ENCODE data around the gene SHH.

The SHH gene

DNA sequence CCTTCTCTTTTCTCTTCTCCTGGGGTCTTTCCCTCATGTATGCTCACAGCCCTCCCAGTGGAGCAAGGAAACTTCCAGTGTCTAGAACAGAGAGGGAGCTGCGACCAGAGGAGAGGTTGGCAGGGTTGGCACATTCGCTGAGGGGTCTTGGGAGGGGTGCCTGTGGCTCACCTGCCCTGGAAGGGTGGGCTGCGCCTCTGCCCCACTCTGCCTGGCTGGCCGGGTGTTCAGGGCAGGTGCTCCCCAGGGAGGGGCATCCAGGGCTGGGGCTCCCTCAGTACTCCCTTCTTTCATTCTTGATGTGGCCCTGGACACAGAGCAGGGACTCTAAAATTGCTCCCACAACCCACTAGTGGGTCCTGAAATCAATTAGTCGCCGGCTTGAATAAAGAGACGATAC is 16.9 kb downstream of the SHH start:
- Histone ChIP-seq H3K36me3 (ENCODE audit: control insufficient read depth, insufficient read depth, low read length, severe bottlenecking) (no peaks in the 10 kb centered on the region), H3K9me3 (ENCODE audit: control insufficient read depth, low read length) (no peaks in the 10 kb centered on the region), H3K27me3 (replicated peaks; ENCODE audit: control insufficient read depth, insufficient read depth, low read length) (peaks cover 44% of the 10 kb centered on the region), H3K4me3 (ENCODE audit: low read length) (no peak overlapping the region), H3K4me1 (ENCODE audit: control insufficient read depth, insufficient read depth, low read length) (peaks cover 5% of the 10 kb centered on the region), H3K9ac (ENCODE audit: low read length) (no peak overlapping the region)
- no peak for DNase-seq (ENCODE audit: low read depth)

DNA sequence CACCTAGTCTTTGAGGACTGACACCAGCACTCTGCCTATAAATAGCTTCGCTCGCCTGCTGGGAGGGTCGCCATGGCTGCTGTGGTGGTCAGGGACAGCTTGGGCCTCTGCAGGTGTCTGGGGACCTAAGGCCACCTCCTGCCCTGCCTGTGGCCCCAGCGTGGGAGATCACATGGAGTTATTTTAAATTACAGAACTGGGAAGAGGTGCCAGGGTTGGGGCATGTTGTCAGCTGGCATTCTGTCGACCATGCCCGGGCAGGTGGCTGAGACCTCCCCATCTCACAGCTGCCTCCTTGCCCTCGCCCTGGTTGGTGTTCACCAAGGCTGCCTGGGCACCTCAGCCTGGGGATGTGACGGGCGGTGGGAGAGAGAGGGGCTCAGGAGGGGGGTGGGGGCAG is 18.1 kb downstream of the SHH start:
- Histone ChIP-seq H3K9ac (ENCODE audit: low read length) (no peak overlapping the region), H3K4me3 (ENCODE audit: low read length) (no peak overlapping the region), H3K9me3 (ENCODE audit: control insufficient read depth, low read length) (no peaks in the 10 kb centered on the region), H3K4me1 (ENCODE audit: control insufficient read depth, insufficient read depth, low read length) (no peaks in the 10 kb centered on the region), H3K27me3 (replicated peaks; ENCODE audit: control insufficient read depth, insufficient read depth, low read length) (peaks cover 33% of the 10 kb centered on the region), H3K36me3 (ENCODE audit: control insufficient read depth, insufficient read depth, low read length, severe bottlenecking) (no peaks in the 10 kb centered on the region)
- DNase-seq (ENCODE audit: low read depth): no peak

- Histone ChIP-seq H3K9me3 (ENCODE audit: control insufficient read depth, low read length) (no peaks in the 10 kb centered on the region), H3K4me3 (ENCODE audit: low read length) (no peak overlapping the region), H3K4me1 (ENCODE audit: control insufficient read depth, insufficient read depth, low read length) (no peaks in the 10 kb centered on the region), H3K36me3 (ENCODE audit: control insufficient read depth, insufficient read depth, low read length, severe bottlenecking) (no peaks in the 10 kb centered on the region), H3K27me3 (replicated peaks; ENCODE audit: control insufficient read depth, insufficient read depth, low read length) (peaks cover 30% of the 10 kb centered on the region), H3K9ac (ENCODE audit: low read length) (no peak overlapping the region)
- DNase-seq (ENCODE audit: low read depth): no peak
These were observed 18.5 kb downstream of the SHH start for GRCh38 chr7:155793720-155794119.

GRCh38 chr7:155792999-155793560 is 19.2 kb downstream of the SHH start:
- H3K9me3 ChIP-seq (ENCODE audit: control insufficient read depth, low read length): no peaks in the 10 kb centered on the region
- no peak overlapping the region for H3K9ac ChIP-seq (ENCODE audit: low read length)
- no peak overlapping the region for H3K4me3 ChIP-seq (ENCODE audit: low read length)
- H3K27me3 ChIP-seq (replicated peaks; ENCODE audit: control insufficient read depth, insufficient read depth, low read length): peaks cover 29% of the 10 kb centered on the region
- H3K36me3 ChIP-seq (ENCODE audit: control insufficient read depth, insufficient read depth, low read length, severe bottlenecking): no peaks in the 10 kb centered on the region
- no peak for DNase-seq (ENCODE audit: low read depth)
- H3K4me1 ChIP-seq (ENCODE audit: control insufficient read depth, insufficient read depth, low read length): no peaks in the 10 kb centered on the region

DNA sequence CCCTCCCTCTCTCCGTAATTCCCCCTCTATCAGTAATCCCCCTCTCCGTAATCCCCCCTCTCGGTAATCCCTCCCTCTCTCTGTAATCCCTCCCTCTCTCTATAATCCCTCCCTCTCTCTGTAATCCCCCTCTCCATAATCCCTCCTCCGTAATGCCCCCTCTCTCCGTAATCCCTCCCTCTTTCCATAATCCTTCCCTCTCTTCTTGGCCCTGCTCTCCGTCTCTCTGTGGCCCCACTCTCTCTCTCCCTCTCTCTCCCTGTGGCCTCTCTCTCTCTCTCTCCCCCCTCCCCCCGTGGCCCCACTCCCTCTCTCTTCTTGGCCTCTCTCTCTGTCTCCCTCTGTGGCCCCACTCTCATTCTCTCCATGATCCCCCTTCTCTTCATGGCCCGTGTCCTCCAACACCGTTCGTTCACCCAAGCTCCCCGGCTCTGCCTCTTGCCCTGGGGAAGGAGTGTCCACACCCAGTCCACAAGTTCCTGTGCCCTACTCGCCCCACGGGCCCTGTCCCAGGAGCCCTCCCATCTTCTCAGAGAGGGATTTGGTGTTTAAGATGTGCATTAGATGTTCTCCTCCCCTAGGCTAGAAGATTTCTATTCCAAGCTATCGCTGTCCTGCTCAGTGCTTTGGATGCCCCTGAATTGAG is 19.8 kb downstream of the SHH start:
- peaks cover 26% of the 10 kb centered on the region for H3K27me3 ChIP-seq (replicated peaks; ENCODE audit: control insufficient read depth, insufficient read depth, low read length)
- H3K9ac ChIP-seq (ENCODE audit: low read length): no peak overlapping the region
- H3K4me1 ChIP-seq (ENCODE audit: control insufficient read depth, insufficient read depth, low read length): peaks cover 4% of the 10 kb centered on the region
- no peak overlapping the region for H3K4me3 ChIP-seq (ENCODE audit: low read length)
- DNase-seq (ENCODE audit: low read depth): no peak
- H3K36me3 ChIP-seq (ENCODE audit: control insufficient read depth, insufficient read depth, low read length, severe bottlenecking): no peaks in the 10 kb centered on the region
- H3K9me3 ChIP-seq (ENCODE audit: control insufficient read depth, low read length): no peaks in the 10 kb centered on the region

- Histone ChIP-seq H3K27me3 (replicated peaks; ENCODE audit: control insufficient read depth, insufficient read depth, low read length) (peaks cover 25% of the 10 kb centered on the region), H3K4me3 (ENCODE audit: low read length) (no peak overlapping the region), H3K4me1 (ENCODE audit: control insufficient read depth, insufficient read depth, low read length) (peaks cover 4% of the 10 kb centered on the region), H3K36me3 (ENCODE audit: control insufficient read depth, insufficient read depth, low read length, severe bottlenecking) (no peaks in the 10 kb centered on the region), H3K9me3 (ENCODE audit: control insufficient read depth, low read length) (no peaks in the 10 kb centered on the region), H3K9ac (ENCODE audit: low read length) (no peak overlapping the region)
- no peak for DNase-seq (ENCODE audit: low read depth)
These were observed 20.4 kb downstream of the SHH start for GRCh38 chr7:155791836-155792235.

DNA sequence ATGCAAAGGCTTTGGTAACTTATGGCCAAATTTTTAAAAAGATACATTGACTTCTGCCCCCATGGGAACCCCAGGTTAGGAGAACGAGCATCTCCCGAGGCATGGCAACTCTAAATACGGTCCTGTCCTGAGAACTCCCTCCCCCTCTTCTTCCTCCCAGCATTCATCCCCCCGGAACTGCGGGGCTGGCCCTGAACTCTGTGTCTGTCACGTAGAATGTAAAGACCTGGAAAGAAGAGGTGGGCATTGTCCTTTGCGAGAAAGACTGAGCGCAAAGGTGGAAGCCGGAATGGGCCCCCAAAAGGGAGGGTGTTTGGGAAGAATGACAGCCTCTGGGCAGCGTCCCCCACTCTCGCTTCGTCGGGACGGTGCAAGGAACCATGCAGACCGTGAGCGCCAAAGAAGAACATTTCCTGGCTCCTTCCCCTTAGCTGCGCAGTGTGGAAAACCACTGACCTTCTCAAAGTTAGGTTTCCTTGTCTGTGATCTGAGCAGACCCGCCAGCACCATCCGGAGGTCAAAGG is 21.0 kb downstream of the SHH start:
- Histone ChIP-seq H3K9ac (ENCODE audit: low read length) (no peak overlapping the region), H3K4me1 (ENCODE audit: control insufficient read depth, insufficient read depth, low read length) (peaks cover 4% of the 10 kb centered on the region), H3K4me3 (ENCODE audit: low read length) (no peak overlapping the region), H3K9me3 (ENCODE audit: control insufficient read depth, low read length) (no peaks in the 10 kb centered on the region), H3K27me3 (replicated peaks; ENCODE audit: control insufficient read depth, insufficient read depth, low read length) (peaks cover 20% of the 10 kb centered on the region), H3K36me3 (ENCODE audit: control insufficient read depth, insufficient read depth, low read length, severe bottlenecking) (no peaks in the 10 kb centered on the region)
- no peak for DNase-seq (ENCODE audit: low read depth)

GRCh38 chr7:155790666-155791065 is 21.6 kb downstream of the SHH start:
- no peak for DNase-seq (ENCODE audit: low read depth)
- peaks cover 14% of the 10 kb centered on the region for H3K27me3 ChIP-seq (replicated peaks; ENCODE audit: control insufficient read depth, insufficient read depth, low read length)
- no peaks in the 10 kb centered on the region for H3K9me3 ChIP-seq (ENCODE audit: control insufficient read depth, low read length)
- no peak overlapping the region for H3K4me3 ChIP-seq (ENCODE audit: low read length)
- H3K9ac ChIP-seq (ENCODE audit: low read length): no peak overlapping the region
- H3K36me3 ChIP-seq (ENCODE audit: control insufficient read depth, insufficient read depth, low read length, severe bottlenecking): no peaks in the 10 kb centered on the region
- H3K4me1 ChIP-seq (ENCODE audit: control insufficient read depth, insufficient read depth, low read length): peaks cover 4% of the 10 kb centered on the region

GRCh38 chr7:155789001-155789725 is 23.1 kb downstream of the SHH start:
- Histone ChIP-seq H3K27me3 (replicated peaks; ENCODE audit: control insufficient read depth, insufficient read depth, low read length) (peaks cover 9% of the 10 kb centered on the region), H3K4me3 (ENCODE audit: low read length) (no peak overlapping the region), H3K36me3 (ENCODE audit: control insufficient read depth, insufficient read depth, low read length, severe bottlenecking) (peaks cover 2% of the 10 kb centered on the region), H3K4me1 (ENCODE audit: control insufficient read depth, insufficient read depth, low read length) (peaks cover 4% of the 10 kb centered on the region), H3K9me3 (ENCODE audit: control insufficient read depth, low read length) (no peaks in the 10 kb centered on the region), H3K9ac (ENCODE audit: low read length) (no peak overlapping the region)
- no peak for DNase-seq (ENCODE audit: low read depth)

GRCh38 chr7:155788616-155789000 is 23.7 kb downstream of the SHH start:
- no peaks in the 10 kb centered on the region for H3K9me3 ChIP-seq (ENCODE audit: control insufficient read depth, low read length)
- H3K4me1 ChIP-seq (ENCODE audit: control insufficient read depth, insufficient read depth, low read length): peaks cover 4% of the 10 kb centered on the region
- no peak for DNase-seq (ENCODE audit: low read depth)
- no peak overlapping the region for H3K9ac ChIP-seq (ENCODE audit: low read length)
- no peak overlapping the region for H3K4me3 ChIP-seq (ENCODE audit: low read length)
- H3K36me3 ChIP-seq (ENCODE audit: control insufficient read depth, insufficient read depth, low read length, severe bottlenecking): peaks cover 4% of the 10 kb centered on the region
- peaks cover 4% of the 10 kb centered on the region for H3K27me3 ChIP-seq (replicated peaks; ENCODE audit: control insufficient read depth, insufficient read depth, low read length)

DNA sequence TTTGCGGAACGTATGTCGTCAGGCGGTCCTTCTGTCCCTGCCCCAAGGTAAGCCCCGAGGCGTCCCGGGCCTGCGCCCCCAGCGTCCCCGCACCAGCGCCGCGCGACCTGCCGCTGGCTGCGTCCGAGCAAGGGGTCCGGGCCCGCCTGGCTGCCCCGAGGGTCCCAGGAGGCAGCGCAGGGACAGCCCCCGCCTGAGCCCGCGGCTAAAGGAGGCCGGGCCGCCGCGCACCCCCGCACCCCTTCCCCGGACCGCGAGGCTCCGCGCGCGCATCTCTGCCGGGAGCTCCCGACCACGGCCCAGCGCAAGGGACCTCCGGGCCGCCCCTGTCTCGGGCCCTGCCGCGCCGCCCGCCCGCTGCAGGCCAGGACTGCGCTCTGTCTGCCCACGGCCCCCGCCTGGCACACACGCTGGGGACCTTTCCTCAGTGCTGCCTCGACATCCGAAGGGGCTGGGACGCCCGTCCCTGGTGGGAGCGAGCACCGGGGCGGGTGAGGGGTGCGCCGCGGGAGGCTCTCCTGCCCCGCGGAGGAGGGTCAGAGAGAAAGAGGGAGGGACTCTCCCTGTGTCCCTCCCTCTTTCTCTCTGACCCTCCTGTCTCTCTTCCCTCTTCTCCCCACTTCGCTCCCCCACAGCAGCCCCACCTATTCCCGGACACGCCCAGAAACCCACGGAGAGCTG is 25.0 kb downstream of the SHH start:
- DNase-seq (ENCODE audit: low read depth): peak; percentile 42
- Histone ChIP-seq H3K4me1 (ENCODE audit: control insufficient read depth, insufficient read depth, low read length) (peaks cover 4% of the 10 kb centered on the region), H3K27me3 (replicated peaks; ENCODE audit: control insufficient read depth, insufficient read depth, low read length) (no peaks in the 10 kb centered on the region), H3K9me3 (ENCODE audit: control insufficient read depth, low read length) (no peaks in the 10 kb centered on the region), H3K36me3 (ENCODE audit: control insufficient read depth, insufficient read depth, low read length, severe bottlenecking) (peaks cover 9% of the 10 kb centered on the region), H3K4me3 (ENCODE audit: low read length) (peak overlapping the region; percentile 76), H3K9ac (ENCODE audit: low read length) (peak overlapping the region; percentile 72)

All from adipocyte (in vitro differentiated cells).